ENCODE measurements around the gene BPIFA2. TPM values are rescaled to one million over a fixed set of nuclear protein-coding genes. Genes with fewer than 3 reads are reported as not detected.
A peak's percentile ranks its signal among the peaks of the same experiment; 100 is the strongest.

The BPIFA2 gene, protein sequence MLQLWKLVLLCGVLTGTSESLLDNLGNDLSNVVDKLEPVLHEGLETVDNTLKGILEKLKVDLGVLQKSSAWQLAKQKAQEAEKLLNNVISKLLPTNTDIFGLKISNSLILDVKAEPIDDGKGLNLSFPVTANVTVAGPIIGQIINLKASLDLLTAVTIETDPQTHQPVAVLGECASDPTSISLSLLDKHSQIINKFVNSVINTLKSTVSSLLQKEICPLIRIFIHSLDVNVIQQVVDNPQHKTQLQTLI
- total RNA-seq (2021; ENCODE audit: unreplicated experiment): not detected
- not detected in 2 replicates for polyA plus RNA-seq (2012)
- not detected for Bru-seq, nascent RNA
- not detected for BruChase-seq, experiment 1, labeled RNA remaining after a 6-hour chase
- percentile 4 among the genes with signal in this experiment for BruChase-seq, experiment 2, labeled RNA remaining after a 2-hour chase
- long read RNA-seq: 0 reads

DNA sequence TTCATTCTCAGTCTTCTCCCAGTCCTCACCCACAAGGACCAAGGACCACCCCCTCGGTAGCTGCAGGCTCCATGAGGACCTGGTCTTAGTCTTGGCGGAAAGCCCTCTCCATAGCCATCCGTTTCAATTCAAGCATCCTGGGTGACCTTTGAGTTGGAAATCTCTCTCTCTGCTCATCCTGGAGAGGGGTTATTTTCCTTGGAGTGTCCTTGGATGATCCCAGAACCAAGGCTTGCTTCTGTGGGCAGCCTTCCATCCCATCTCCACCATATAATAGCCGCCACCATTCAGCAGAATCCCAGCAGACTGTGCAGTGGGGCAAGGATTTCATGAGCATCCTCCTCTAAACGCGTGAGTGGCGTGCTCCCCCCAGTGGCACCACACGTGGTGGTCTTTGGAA, at the start of gene BPIFA2:
BPIFA2 (plus strand) TSS at position 301 of the 400 bp plus-strand sequence. CDS start 987 bp downstream, outside the sequence.
- Histone ChIP-seq H3K27me3 (ENCODE audit: insufficient read depth, low read length) (0 out of 2 replicates have a peak, but pooled peaks cover 3% of the 10 kb centered on the region), H3K4me1 (ENCODE audit: control insufficient read depth in 1 of 2, insufficient read depth in 2 of 2, low read length in 2 of 2) (peaks cover 11 to 22% of the 10 kb centered on the region in 2 experiments; a peak in 3 of 4 replicates), H3K79me2 (ENCODE audit: insufficient read depth, low read length) (no peaks in the 10 kb centered on the region), H3K9ac (ENCODE audit: low read length) (no peak within 1 kb of the TSS), H3K27ac (ENCODE audit: low read depth, low read length) (no peak within 1 kb of the TSS), H2AFZ (ENCODE audit: low read depth, low read length, poor library complexity, severe bottlenecking) (no peak within 1 kb of the TSS), H3K9me2 (ENCODE audit: insufficient read depth) (no peaks in the 10 kb centered on the region), H3K9me3 (ENCODE audit: control insufficient read depth in 1 of 2, insufficient read depth in 1 of 2, low read depth in 1 of 2, low read length in 2 of 2) (peaks cover 0 to 5% of the 10 kb centered on the region in 2 experiments; a peak in 1 of 4 replicates), H3K4me3 (replicated peaks in 1 of 2; ENCODE audit: low read depth in 1 of 2, low read length in 2 of 2) (no peak within 1 kb of the TSS), H3K36me3 (ENCODE audit: control insufficient read depth in 1 of 2, insufficient read depth in 2 of 2, low read length in 2 of 2) (no peaks in the 10 kb centered on the region), H3K4me2 (ENCODE audit: low read length) (no peak within 1 kb of the TSS), H4K20me1 (ENCODE audit: insufficient read depth) (no peaks in the 10 kb centered on the region)
- ChIA-PET POLR2A (no interaction called here), CTCF (interaction anchor here (0.6 kb wide), 1 partner anchor 246 kb away, joined by 3 read pairs; no protein-coding TSS in a partner anchor), RAD21 (ENCODE audit: low non-redundant PET in 1 of 2, low total read pairs in 2 of 2, uncharacterized antibody in 2 of 2, unreplicated experiment in 2 of 2) (no interaction called here)
- no peak for ATAC-seq
- intact Hi-C loops (cut with micrococcal nuclease): no loop called here
- DNase-seq (ENCODE audit: low read depth, low spot score): no peak
- TF ChIP-seq TCF7L2 (IDR thresholded peaks at IDR 0.05; ENCODE audit: borderline replicate concordance, extremely low read depth, insufficient read depth, insufficient read length) (no peak), EGR1 (IDR thresholded peaks at IDR 0.05; ENCODE audit: low read depth) (no peak), CTCF (IDR thresholded peaks at IDR 0.05 in 2 of 3, conservative IDR thresholded peaks at IDR 0.05 in 1 of 3; ENCODE audit: borderline replicate concordance in 1 of 3, insufficient read depth in 1 of 3, low read depth in 2 of 3, low read length in 2 of 3) (no peak), RAD21 (IDR thresholded peaks at IDR 0.05; ENCODE audit: low read depth) (no peak), REST (IDR thresholded peaks at IDR 0.05; ENCODE audit: low read depth) (no peak), ZFX (IDR thresholded peaks at IDR 0.05) (no peak), CBX3 (IDR thresholded peaks at IDR 0.05; ENCODE audit: low read depth) (no peak), SP1 (IDR thresholded peaks at IDR 0.05; ENCODE audit: low read depth) (no peak), ZNF274 (IDR thresholded peaks at IDR 0.05; ENCODE audit: low read depth, low read length) (no peak), EZH2 (IDR thresholded peaks at IDR 0.05) (no peak), POLR2A (IDR thresholded peaks at IDR 0.05; ENCODE audit: borderline replicate concordance, extremely low read depth, insufficient read depth, insufficient read length) (no peak)
- BruUV-seq (replicated peaks): no TSS peak
